Common myeloid progenitor, CD34-positive (primary cell): ENCODE data around the gene DOK1.

ENCODE experiments used
- CTCF ChIA-PET: fragments of 350-600 bp; sonication (Branson Sonifier 250); formaldehyde crosslinking; loops from one replicate; lab custom pipeline; 2021; ENCODE audit warnings: antibody characterized with exemption; lab: Charles Lee
- POLR2A ChIA-PET: fragments of 350-600 bp; sonication (Branson Sonifier 250); formaldehyde crosslinking; loops from one replicate; lab custom pipeline; 2021; ENCODE audit warnings: antibody characterized with exemption; lab: Charles Lee
- DNase-seq, 3 donors: peaks; one replicate each; pipeline versions ENCODE4 v3.0.0 to v3.0.0-alpha.2; 2013
- H3K27ac ChIP-seq, 2 experiments: 1 replicate in 1 of 2; 2 replicates in 1 of 2; pipeline ENCODE4 v1.7.0; 2013; ENCODE audit warnings: inconsistent platforms in 2 of 2, low read length in 2 of 2, mild to moderate bottlenecking in 2 of 2, low read depth in 1 of 2, moderate library complexity in 1 of 2; ENCODE audit not compliant: severe bottlenecking in 2 of 2, insufficient read depth in 1 of 2, poor library complexity in 1 of 2
- H3K27me3 ChIP-seq, 5 experiments: replicated peaks in 2 of 5; 1 replicate in 3 of 5; 2 replicates in 2 of 5; pipeline versions ENCODE4 v1.6.1 to v1.7.0; 2013; ENCODE audit warnings: low read length in 4 of 5, mild to moderate bottlenecking in 2 of 5, moderate library complexity in 2 of 5, inconsistent platforms in 1 of 5; ENCODE audit not compliant: insufficient read depth in 5 of 5, control insufficient read depth in 4 of 5
- H3K36me3 ChIP-seq, 4 experiments: 1 replicate in 2 of 4; 2 replicates in 2 of 4; pipeline versions ENCODE4 v1.6.1 to v1.7.0; 2013; ENCODE audit warnings: low read length in 3 of 4, control low read depth in 1 of 4, mild to moderate bottlenecking in 1 of 4; ENCODE audit not compliant: control insufficient read depth in 4 of 4, insufficient read depth in 4 of 4
- H3K4me1 ChIP-seq, 4 experiments: 1 replicate in 3 of 4; 2 replicates in 1 of 4; pipeline versions ENCODE4 v1.6.1 to v1.7.1; 2013; ENCODE audit warnings: low read length in 3 of 4, mild to moderate bottlenecking in 3 of 4, control low read depth in 1 of 4, inconsistent platforms in 1 of 4, moderate library complexity in 1 of 4; ENCODE audit not compliant: control insufficient read depth in 4 of 4, insufficient read depth in 4 of 4; ENCODE audit errors: control extremely low read depth in 1 of 4
- H3K4me3 ChIP-seq, 7 experiments: 1 replicate in 4 of 7; 2 replicates in 3 of 7; pipeline versions ENCODE4 v1.5.1 to v1.7.0; 2013; ENCODE audit warnings: mild to moderate bottlenecking in 7 of 7, low read length in 6 of 7, moderate library complexity in 6 of 7, inconsistent platforms in 2 of 7, low read depth in 2 of 7, control low read depth in 1 of 7; ENCODE audit not compliant: insufficient read depth in 4 of 7, control insufficient read depth in 1 of 7; ENCODE audit errors: extremely low read depth in 1 of 7
- H3K9me3 ChIP-seq, 5 experiments: 1 replicate in 4 of 5; 2 replicates in 1 of 5; pipeline versions ENCODE4 v1.6.1 to v1.7.1; 2013; ENCODE audit warnings: low read length in 4 of 5, mild to moderate bottlenecking in 2 of 5, inconsistent platforms in 1 of 5, low read depth in 1 of 5, moderate library complexity in 1 of 5; ENCODE audit not compliant: control insufficient read depth in 4 of 5, insufficient read depth in 2 of 5; ENCODE audit errors: control extremely low read depth in 1 of 5
- WGBS: methylation state at CpG from one replicate; pipeline ENCODE4 v1.1.5; 2013; ENCODE audit not compliant: insufficient coverage; 5-methylcytosine and 5-hydroxymethylcytosine counted together

The DOK1 gene

GRCh38 chr2:74566076-74566753 lies 11.7 kb downstream of the DOK1 start:
- CTCF ChIA-PET: interaction anchor here (1.0 to 4.5 kb wide), 6 partner anchors 8 to 177 kb away, joined by 3 to 23 read pairs (median 4); no protein-coding TSS in a partner anchor
- no peaks in the 10 kb centered on the region for H3K36me3 ChIP-seq
- H3K4me1 ChIP-seq: peaks cover 0 to 56% (median 14%) of the 10 kb centered on the region in 4 experiments
- H3K9me3 ChIP-seq: no peaks in the 10 kb centered on the region
- H3K4me3 ChIP-seq: no peak overlapping the region
- 97% methylated on average over 4 of the region's 7 CpGs for WGBS
- no peak overlapping the region for H3K27ac ChIP-seq
- DNase-seq: no peak
- no peaks in the 10 kb centered on the region for H3K27me3 ChIP-seq
- POLR2A ChIA-PET: interaction anchor here (1.6 kb wide), 1 partner anchor 9 kb away, joined by 3 read pairs; no protein-coding TSS in a partner anchor

DNA sequence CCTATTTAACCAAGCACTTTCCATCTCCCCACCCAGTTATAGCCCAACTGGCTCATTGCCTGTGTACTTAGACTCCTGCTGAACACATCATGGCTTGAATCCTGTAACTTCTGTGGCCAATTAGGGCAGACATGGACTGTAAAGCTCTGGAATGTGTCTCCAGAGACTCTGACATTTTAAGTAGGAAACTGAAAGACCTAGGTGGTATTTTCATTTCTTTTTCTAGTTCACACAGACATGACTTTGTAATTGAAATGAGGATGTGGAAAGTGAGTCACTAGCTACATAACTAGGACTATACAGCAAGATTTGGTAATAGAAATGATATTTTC lies 12.2 kb downstream of the DOK1 start:
- Histone ChIP-seq H3K4me1 (peaks cover 0 to 54% (median 14%) of the 10 kb centered on the region in 4 experiments), H3K9me3 (no peaks in the 10 kb centered on the region), H3K36me3 (no peaks in the 10 kb centered on the region), H3K27ac (no peak overlapping the region), H3K27me3 (no peaks in the 10 kb centered on the region), H3K4me3 (no peak overlapping the region)
- CTCF ChIA-PET: interaction anchor here (1.0 to 4.5 kb wide), 5 partner anchors 8 to 178 kb away, joined by 3 to 23 read pairs (median 5); no protein-coding TSS in a partner anchor
- POLR2A ChIA-PET: interaction anchor here (1.6 kb wide), 1 partner anchor 9 kb away, joined by 3 read pairs; no protein-coding TSS in a partner anchor
- no peak for DNase-seq

DNA sequence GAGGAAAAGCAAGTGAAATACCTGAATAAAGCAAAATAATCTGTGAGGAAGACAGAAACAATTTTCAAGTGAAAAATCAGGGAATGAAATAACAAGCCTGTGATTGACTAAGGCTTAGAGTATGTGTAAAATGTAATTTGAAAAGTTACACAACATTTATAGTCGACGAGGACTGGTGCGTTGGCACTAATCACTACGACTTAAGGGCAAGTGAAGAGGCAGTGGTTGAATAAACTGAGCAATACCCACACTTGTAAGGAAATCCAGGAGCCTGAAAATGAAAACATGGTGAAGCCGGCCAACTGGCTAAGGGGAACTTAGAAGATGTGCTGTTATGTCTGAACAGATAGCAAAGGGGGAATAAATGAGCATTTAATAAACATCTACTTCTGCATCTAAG lies 13.4 kb downstream of the DOK1 start:
- Histone ChIP-seq H3K36me3 (no peaks in the 10 kb centered on the region), H3K4me3 (no peak overlapping the region), H3K4me1 (peaks cover 4 to 52% (median 10%) of the 10 kb centered on the region in 4 experiments), H3K27ac (no peak overlapping the region), H3K9me3 (no peaks in the 10 kb centered on the region), H3K27me3 (no peaks in the 10 kb centered on the region)
- WGBS: 93% methylated on average over 5 of the region's 5 CpGs
- no peak for DNase-seq
- ChIA-PET CTCF (interaction anchor here (1.0 to 4.5 kb wide), 4 partner anchors 9 to 23 kb away, joined by 4 to 23 read pairs (median 5); no protein-coding TSS in a partner anchor), POLR2A (no interaction called here)

- Histone ChIP-seq H3K4me1 (peaks cover 10 to 68% (median 21%) of the 10 kb centered on the region in 4 experiments), H3K4me3 (no peak overlapping the region), H3K27me3 (no peaks in the 10 kb centered on the region), H3K36me3 (no peaks in the 10 kb centered on the region), H3K9me3 (no peaks in the 10 kb centered on the region), H3K27ac (no peak overlapping the region)
- DNase-seq: no peak
- ChIA-PET POLR2A (no interaction called here), CTCF (interaction anchor here (0.8 to 4.5 kb wide), 4 partner anchors 11 to 87 kb away, joined by 3 to 23 read pairs (median 3); partner anchors contain the start of genes CCDC142 and TTC31)
- WGBS: no CpG with 5 or more reads among the region's 1 CpG
Observed at GRCh38 chr2:74569686-74570085, 15.2 kb downstream of the DOK1 start.

DNA sequence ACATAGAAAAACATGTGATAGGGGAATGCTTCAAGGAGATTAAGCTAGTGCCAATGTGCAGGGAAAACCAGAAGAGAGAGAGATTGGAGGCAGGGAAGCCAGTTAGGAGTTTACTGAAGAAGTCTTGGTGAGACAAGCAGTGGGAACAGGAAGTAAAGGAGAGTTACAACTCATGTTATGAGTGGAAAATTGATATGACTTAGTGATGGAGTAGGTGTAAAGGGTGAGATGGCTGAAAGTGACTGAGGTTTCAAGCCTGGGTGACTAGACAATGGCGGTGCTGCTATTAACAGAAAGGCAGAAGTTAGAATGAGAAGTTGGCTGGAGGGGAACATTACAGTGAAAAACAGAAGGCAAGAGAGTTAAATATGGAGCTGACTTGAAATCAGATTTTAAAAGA lies 16.5 kb downstream of the DOK1 start:
- Histone ChIP-seq H3K27me3 (no peaks in the 10 kb centered on the region), H3K4me1 (peaks cover 24 to 79% (median 34%) of the 10 kb centered on the region in 4 experiments), H3K27ac (no peak overlapping the region), H3K4me3 (no peak overlapping the region), H3K36me3 (no peaks in the 10 kb centered on the region), H3K9me3 (no peaks in the 10 kb centered on the region)
- DNase-seq: peak in 1 of 3 donors; percentile 22
- POLR2A ChIA-PET: no interaction called here
- 81% methylated on average over 1 of the region's 1 CpG for WGBS
- CTCF ChIA-PET: interaction anchor here (1.0 to 8.7 kb wide), 3 partner anchors 9 to 89 kb away, joined by 3 to 109 read pairs (median 5); partner anchors contain the start of genes CCDC142 and TTC31

DNA sequence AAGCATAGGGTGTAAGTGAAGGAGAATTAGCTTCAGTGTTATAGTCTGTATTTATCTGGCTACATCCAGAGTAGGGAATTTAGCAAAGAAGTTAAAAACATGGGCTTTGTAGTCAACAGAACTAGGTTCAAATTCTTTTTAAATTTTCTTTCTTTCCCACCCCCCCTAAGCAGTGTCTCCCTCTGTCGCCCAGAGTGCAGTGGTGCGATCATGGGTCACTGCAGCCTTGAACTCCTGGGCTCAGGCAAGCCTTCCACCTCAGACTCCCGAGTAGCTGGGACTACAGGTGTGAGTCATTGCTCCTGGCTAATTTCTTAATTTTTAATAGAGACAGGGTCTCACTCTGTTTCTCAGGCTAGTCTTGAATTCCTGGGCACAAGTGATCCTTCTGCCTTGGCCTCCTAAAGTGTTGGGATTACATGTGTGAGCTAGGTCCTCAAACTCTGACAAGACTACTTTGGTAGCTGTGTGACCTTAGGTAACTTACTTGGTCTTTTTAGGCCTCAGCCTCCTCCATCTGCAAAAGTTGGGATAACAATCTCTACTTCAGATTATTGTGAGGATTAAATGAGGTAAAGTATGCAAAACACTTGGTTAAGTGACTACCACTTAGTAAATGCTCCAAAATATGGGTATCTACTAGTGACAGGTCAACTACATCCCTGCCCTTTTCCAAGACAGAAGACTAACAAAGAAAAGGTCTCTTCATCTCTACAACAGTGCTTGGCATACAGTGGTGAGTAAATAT lies 17.8 kb downstream of the DOK1 start:
- Histone ChIP-seq H3K9me3 (no peaks in the 10 kb centered on the region), H3K27ac (no peak overlapping the region), H3K36me3 (no peaks in the 10 kb centered on the region), H3K4me3 (no peak overlapping the region), H3K27me3 (no peaks in the 10 kb centered on the region), H3K4me1 (peaks cover 37 to 82% (median 47%) of the 10 kb centered on the region in 4 experiments)
- no peak for DNase-seq
- POLR2A ChIA-PET: no interaction called here
- WGBS: 100% methylated on average over 3 of the region's 3 CpGs
- CTCF ChIA-PET: interaction anchor here (0.8 to 8.7 kb wide), 5 partner anchors 8 to 90 kb away, joined by 3 to 109 read pairs (median 4); partner anchors contain the start of genes CCDC142 and TTC31
